Lung (tissue), 12 donors: Measurements from ENCODE around the gene ASTN2. TPM values are rescaled to one million over a fixed set of nuclear protein-coding genes. Genes with fewer than 3 reads are reported as not detected.
A peak's percentile ranks its signal among the peaks of the same experiment; 100 is the strongest.

ENCODE experiments used
- ATAC-seq: fragments of 200-7000 bp; cut with Tn5 transposase; one replicate; pipeline ENCODE4 v1.9.1; 2020; ENCODE audit warnings: moderate number of reproducible peaks; ENCODE audit not compliant: insufficient read depth, low FRiP score
- DNase-seq, 3 donors: peaks; one replicate each; pipeline ENCODE4 v3.0.0-alpha.2; 2013 to 2017
- H3K27ac ChIP-seq, 2 donors: one replicate each; pipeline ENCODE4 v1.5.1; 2013; ENCODE audit warnings: mild to moderate bottlenecking in 2 of 2, moderate library complexity in 2 of 2, control low read depth in 1 of 2, inconsistent platforms in 1 of 2, low read depth in 1 of 2, low read length in 1 of 2
- H3K27me3 ChIP-seq, 3 donors: one replicate each; pipeline ENCODE4 v1.5.1; 2013; ENCODE audit warnings: low read length in 2 of 3; ENCODE audit not compliant: control insufficient read depth in 3 of 3, insufficient read depth in 3 of 3
- H3K36me3 ChIP-seq, 4 donors: one replicate each; pipeline ENCODE4 v1.5.1; 2013; ENCODE audit warnings: low read length in 4 of 4, mild to moderate bottlenecking in 1 of 4, moderate library complexity in 1 of 4; ENCODE audit not compliant: control insufficient read depth in 4 of 4, insufficient read depth in 4 of 4
- H3K4me1 ChIP-seq, 5 donors: one replicate each; pipeline ENCODE4 v1.5.1; 2013; ENCODE audit warnings: low read length in 5 of 5, mild to moderate bottlenecking in 2 of 5, moderate library complexity in 1 of 5; ENCODE audit not compliant: control insufficient read depth in 5 of 5, insufficient read depth in 5 of 5
- H3K4me3 ChIP-seq: one replicate; pipeline ENCODE4 v1.5.1; 2013; ENCODE audit warnings: mild to moderate bottlenecking, control low read depth, moderate library complexity
- H3K9ac ChIP-seq, 2 donors: one replicate each; pipeline ENCODE4 v1.5.1; 2013; ENCODE audit warnings: low read length in 2 of 2, control low read depth in 1 of 2; ENCODE audit not compliant: insufficient read depth in 1 of 2
- H3K9me3 ChIP-seq, 4 donors: one replicate each; pipeline ENCODE4 v1.5.1; 2013; ENCODE audit warnings: low read length in 3 of 4, mild to moderate bottlenecking in 1 of 4, moderate library complexity in 1 of 4; ENCODE audit not compliant: control insufficient read depth in 4 of 4, insufficient read depth in 3 of 4
- WGBS, 2 donors: extraction: QIAGEN DNeasy Blood & Tissue Kit; methylation state at CpG; one replicate each; pipeline ENCODE4 v1.1.7; 2013; 5-methylcytosine and 5-hydroxymethylcytosine counted together
- polyA plus RNA-seq, 2 donors: library from polyadenylated mRNA; stranded (reverse); fragments of 200-250 nt; gene quantifications; one replicate each; pipeline ENCODE4 v1.2.1, GENCODE V29; 2013
- total RNA-seq, 2 donors: library from RNA; depleted of rRNA in 1 of 2; stranded (reverse); fragments of >200 nt in 1 of 2; gene quantifications; one replicate each; pipeline ENCODE4 v1.2.1, GENCODE V29; 2014 to 2021
- TF ChIP-seq, protein P1 (sequence below): IDR thresholded peaks from 2 replicates; pipeline ENCODE4 v1.5.1; 2012; ENCODE audit warnings: mild to moderate bottlenecking; ENCODE audit errors: control extremely low read depth, extremely low read depth
- donor health status: control.
- donor health status: control.
- donor health status: Bipolar disorder and iron deficiency.
- donor health status: healthy.
- donor health status: DM: yes; HTN: yes; CAD: no.

ASTN2 gene
- total and polyA plus RNA-seq, 4 donors, result 1.4 to 7.0 (median 3.3) TPM

DNA sequence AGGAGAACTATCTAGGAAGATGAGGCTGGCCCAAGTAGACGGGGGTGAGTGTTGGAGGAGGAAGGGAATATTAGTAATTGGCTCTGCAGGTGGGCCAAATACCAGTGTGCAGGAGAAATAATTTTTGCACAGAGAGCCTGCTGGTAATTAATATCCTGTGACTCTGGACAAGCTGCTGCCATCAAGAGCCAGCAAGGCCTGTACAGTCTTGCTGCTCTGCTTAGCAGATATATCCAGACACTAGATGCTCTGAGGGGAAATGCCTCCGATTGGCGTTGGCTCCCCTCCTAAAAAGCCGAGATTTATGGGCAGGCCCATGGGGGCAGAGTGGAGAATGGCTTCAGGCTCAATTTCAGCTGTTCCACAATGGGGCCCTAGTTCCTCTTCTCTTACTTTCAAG lies 29.6 kb upstream of the ASTN2 start:
- Histone ChIP-seq H3K9ac (no peak overlapping the region), H3K4me1 (no peaks in the 10 kb centered on the region), H3K4me3 (no peak overlapping the region), H3K9me3 (peaks cover 0 to 2% (median 0%) of the 10 kb centered on the region in 4 donors), H3K36me3 (no peaks in the 10 kb centered on the region), H3K27ac (no peak overlapping the region), H3K27me3 (no peaks in the 10 kb centered on the region)
- 62 to 77% methylated on average over 4 of the region's 4 CpGs for WGBS, 2 donors
- ATAC-seq (no peak), DNase-seq (no peak)
- TF ChIP-seq, protein P1, sequence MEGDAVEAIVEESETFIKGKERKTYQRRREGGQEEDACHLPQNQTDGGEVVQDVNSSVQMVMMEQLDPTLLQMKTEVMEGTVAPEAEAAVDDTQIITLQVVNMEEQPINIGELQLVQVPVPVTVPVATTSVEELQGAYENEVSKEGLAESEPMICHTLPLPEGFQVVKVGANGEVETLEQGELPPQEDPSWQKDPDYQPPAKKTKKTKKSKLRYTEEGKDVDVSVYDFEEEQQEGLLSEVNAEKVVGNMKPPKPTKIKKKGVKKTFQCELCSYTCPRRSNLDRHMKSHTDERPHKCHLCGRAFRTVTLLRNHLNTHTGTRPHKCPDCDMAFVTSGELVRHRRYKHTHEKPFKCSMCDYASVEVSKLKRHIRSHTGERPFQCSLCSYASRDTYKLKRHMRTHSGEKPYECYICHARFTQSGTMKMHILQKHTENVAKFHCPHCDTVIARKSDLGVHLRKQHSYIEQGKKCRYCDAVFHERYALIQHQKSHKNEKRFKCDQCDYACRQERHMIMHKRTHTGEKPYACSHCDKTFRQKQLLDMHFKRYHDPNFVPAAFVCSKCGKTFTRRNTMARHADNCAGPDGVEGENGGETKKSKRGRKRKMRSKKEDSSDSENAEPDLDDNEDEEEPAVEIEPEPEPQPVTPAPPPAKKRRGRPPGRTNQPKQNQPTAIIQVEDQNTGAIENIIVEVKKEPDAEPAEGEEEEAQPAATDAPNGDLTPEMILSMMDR, result no peak

DNA sequence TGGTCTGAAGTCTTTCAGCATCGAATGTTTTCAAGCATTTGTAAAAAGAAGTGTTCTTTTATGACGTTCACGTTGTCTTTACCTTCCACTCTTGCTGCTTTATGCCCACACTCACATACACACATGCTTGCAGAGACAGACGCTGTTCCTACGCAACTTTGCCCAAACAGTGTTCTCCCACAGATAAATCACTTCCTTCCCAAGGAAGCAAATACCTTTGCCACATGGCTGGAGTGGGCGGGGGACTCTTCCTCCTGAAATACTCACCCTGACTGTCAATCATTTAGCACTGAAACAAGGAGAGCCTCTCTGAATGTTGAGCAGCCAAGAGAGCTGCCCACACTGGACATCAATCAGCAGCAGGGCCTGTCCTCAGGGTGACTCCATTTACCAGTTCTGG lies 22.4 kb upstream of the ASTN2 start:
- TF ChIP-seq, protein P1, result no peak
- Histone ChIP-seq H3K27ac (no peak overlapping the region), H3K4me3 (no peak overlapping the region), H3K27me3 (no peaks in the 10 kb centered on the region), H3K4me1 (no peaks in the 10 kb centered on the region), H3K9me3 (peaks cover 0 to 4% (median 0%) of the 10 kb centered on the region in 4 donors), H3K9ac (no peak overlapping the region), H3K36me3 (no peaks in the 10 kb centered on the region)
- no peak for ATAC-seq
- 33 to 40% methylated on average over 6 of the region's 6 CpGs for WGBS, 2 donors
- peak in 1 of 3 donors; percentile 11 for DNase-seq

DNA sequence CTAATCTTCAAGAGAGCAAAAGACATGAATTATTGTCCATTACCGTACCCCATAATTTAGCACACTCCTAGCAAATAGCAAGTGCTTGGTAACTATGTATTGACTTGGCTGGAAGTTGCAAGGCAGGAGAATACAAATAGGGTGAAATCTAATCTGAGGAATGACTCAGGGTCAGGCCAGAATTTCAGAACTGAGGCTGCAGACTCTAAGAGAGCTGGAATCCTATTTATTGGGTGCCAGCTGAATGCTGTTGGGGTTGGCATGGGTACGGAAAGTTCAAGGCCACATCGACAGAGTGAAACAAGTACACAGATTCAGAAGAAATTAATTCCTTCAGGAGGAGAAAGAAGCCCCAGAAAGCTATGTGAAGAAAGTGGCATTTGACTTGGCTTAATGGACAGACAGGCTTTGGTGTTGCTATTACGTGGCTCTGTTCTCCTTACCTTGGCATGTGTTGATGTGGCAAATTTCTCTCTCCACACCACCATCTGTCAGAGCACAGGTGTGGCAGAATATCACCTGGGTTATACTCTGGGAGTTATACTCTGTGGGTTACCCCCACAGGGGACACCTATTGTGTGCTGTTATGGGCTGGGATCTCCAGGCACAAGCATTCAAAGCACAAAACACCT lies 20.9 kb upstream of the ASTN2 start:
- ATAC-seq, result no peak
- Histone ChIP-seq H3K4me1 (no peaks in the 10 kb centered on the region), H3K27ac (no peak overlapping the region), H3K27me3 (peaks cover 0 to 2% (median 0%) of the 10 kb centered on the region in 3 donors), H3K9ac (no peak overlapping the region), H3K4me3 (no peak overlapping the region), H3K9me3 (peaks cover 0 to 4% (median 0%) of the 10 kb centered on the region in 4 donors), H3K36me3 (no peaks in the 10 kb centered on the region)
- no peak for DNase-seq
- TF ChIP-seq, protein P1, result no peak
- WGBS, 2 donors, result 77 to 85% methylated on average over 4 of the region's 4 CpGs

DNA sequence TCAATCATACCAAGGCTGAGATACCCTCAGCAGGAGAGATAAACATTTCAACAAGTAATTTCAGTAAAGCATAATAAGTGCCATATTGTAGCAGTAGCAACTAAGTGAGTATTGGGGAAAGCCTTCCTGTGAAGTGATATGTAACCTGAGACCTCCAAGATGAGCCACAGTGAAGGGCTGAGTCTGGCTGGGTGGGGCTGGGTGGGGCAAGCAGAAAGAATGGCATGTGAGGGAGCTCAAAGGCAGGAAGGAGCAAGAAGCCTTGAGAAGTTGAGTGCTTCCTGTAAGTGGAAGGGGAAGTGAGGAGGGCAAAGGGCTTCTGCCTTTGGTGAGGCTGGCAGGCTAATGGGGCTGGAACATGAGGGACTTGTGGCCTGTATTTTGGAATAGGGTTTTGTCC lies 19.7 kb upstream of the ASTN2 start:
- Histone ChIP-seq H3K9ac (no peak overlapping the region), H3K9me3 (peaks cover 0 to 2% (median 0%) of the 10 kb centered on the region in 4 donors), H3K27ac (no peak overlapping the region), H3K4me1 (no peaks in the 10 kb centered on the region), H3K4me3 (no peak overlapping the region), H3K27me3 (peaks cover 0 to 2% (median 0%) of the 10 kb centered on the region in 3 donors), H3K36me3 (no peaks in the 10 kb centered on the region)
- no peak for ATAC-seq
- no peak for DNase-seq
- TF ChIP-seq, protein P1, result no peak
